H9 (cell line): ENCODE results near the gene FAM227A. TPM values are rescaled to one million over a fixed set of nuclear protein-coding genes. Genes with fewer than 3 reads are reported as not detected.
A peak's percentile ranks its signal among the peaks of the same experiment; 100 is the strongest.

Experiments
- DNase-seq: peaks from one replicate; pipeline ENCODE4 v3.0.0-alpha.2; 2017
- H2AFZ ChIP-seq: one replicate; pipeline ENCODE4 v1.6.1; 2013; ENCODE audit warnings: mild to moderate bottlenecking, low read length, control low read depth, moderate library complexity
- H2AK5ac ChIP-seq: 2 replicates; pipeline ENCODE4 v1.6.1; 2013; ENCODE audit warnings: low read length, control low read depth, mixed read lengths; ENCODE audit not compliant: insufficient read length
- H2BK120ac ChIP-seq: one replicate; pipeline ENCODE4 v1.6.1; 2013; ENCODE audit warnings: low read depth, mild to moderate bottlenecking, low read length, control low read depth, inconsistent platforms; ENCODE audit not compliant: poor library complexity, severe bottlenecking
- H2BK12ac ChIP-seq: 2 replicates; pipeline ENCODE4 v1.6.1; 2013; ENCODE audit warnings: low read length, control low read depth, mixed read lengths, low read depth; ENCODE audit not compliant: insufficient read length
- H2BK15ac ChIP-seq: 2 replicates; pipeline ENCODE4 v1.6.1; 2013; ENCODE audit warnings: low read depth, low read length, control low read depth
- H2BK20ac ChIP-seq: one replicate; pipeline ENCODE4 v1.6.1; 2013; ENCODE audit warnings: low read depth, mild to moderate bottlenecking, low read length, control low read depth, inconsistent platforms; ENCODE audit not compliant: poor library complexity, severe bottlenecking
- H2BK5ac ChIP-seq: 2 replicates; pipeline ENCODE4 v1.6.1; 2013; ENCODE audit warnings: low read length, control low read depth, mixed read lengths; ENCODE audit not compliant: insufficient read length
- H3K14ac ChIP-seq: 2 replicates; pipeline ENCODE4 v1.6.1; 2013; ENCODE audit warnings: low read length, control low read depth; ENCODE audit not compliant: insufficient read depth
- H3K18ac ChIP-seq: 2 replicates; pipeline ENCODE4 v1.6.1; 2013; ENCODE audit warnings: low read depth, mild to moderate bottlenecking, mixed read lengths, low read length, control low read depth; ENCODE audit not compliant: insufficient read length
- H3K23ac ChIP-seq: 2 replicates; pipeline ENCODE4 v1.6.1; 2013; ENCODE audit warnings: low read length, control low read depth, mixed read lengths, low read depth; ENCODE audit not compliant: insufficient read length
- H3K23me2 ChIP-seq: 2 replicates; pipeline ENCODE4 v1.6.1; 2013; ENCODE audit warnings: low read depth, mild to moderate bottlenecking, mixed read lengths, low read length, control low read depth; ENCODE audit not compliant: insufficient read length, poor library complexity, severe bottlenecking
- H3K27ac ChIP-seq: 2 replicates; pipeline ENCODE4 v1.5.1; 2013; ENCODE audit warnings: low read length, control low read depth, mixed read lengths, low read depth; ENCODE audit not compliant: insufficient read length
- H3K27me3 ChIP-seq: 2 replicates; pipeline ENCODE4 v1.6.1; 2013; ENCODE audit warnings: low read length, control low read depth, inconsistent platforms; ENCODE audit not compliant: insufficient read depth
- H3K4ac ChIP-seq: 2 replicates; pipeline ENCODE4 v1.6.1; 2013; ENCODE audit warnings: low read depth, mild to moderate bottlenecking, control low read depth, inconsistent platforms, low read length, moderate library complexity
- H3K4me1 ChIP-seq: 2 replicates; pipeline ENCODE4 v1.6.1; 2013; ENCODE audit warnings: low read length, control low read depth, inconsistent platforms; ENCODE audit not compliant: insufficient read depth
- H3K4me2 ChIP-seq: 2 replicates; pipeline ENCODE4 v1.6.1; 2013; ENCODE audit warnings: low read length, control low read depth, mixed read lengths; ENCODE audit not compliant: insufficient read length, insufficient read depth
- H3K56ac ChIP-seq: 2 replicates; pipeline ENCODE4 v1.6.1; 2013; ENCODE audit warnings: low read depth, mild to moderate bottlenecking, mixed read lengths, low read length, control low read depth; ENCODE audit not compliant: insufficient read length
- H3K79me1 ChIP-seq: 2 replicates; pipeline ENCODE4 v1.6.1; 2013; ENCODE audit warnings: low read depth, mild to moderate bottlenecking, moderate library complexity, low read length, control low read depth, inconsistent platforms; ENCODE audit not compliant: insufficient read depth, poor library complexity, severe bottlenecking
- H3K79me2 ChIP-seq: 2 replicates; pipeline ENCODE4 v1.6.1; 2013; ENCODE audit warnings: low read length, control low read depth, inconsistent platforms; ENCODE audit not compliant: insufficient read depth
- H3K9ac ChIP-seq: 2 replicates; pipeline ENCODE4 v1.6.1; 2013; ENCODE audit warnings: low read length, control low read depth, mixed read lengths; ENCODE audit not compliant: insufficient read length; ENCODE audit errors: extremely low read depth
- H3K9me3 ChIP-seq: one replicate; pipeline ENCODE4 v1.6.1; 2013; ENCODE audit warnings: low read depth, low read length, inconsistent platforms; ENCODE audit not compliant: control insufficient read depth
- H3T11ph ChIP-seq: one replicate; pipeline ENCODE4 v1.6.1; 2013; ENCODE audit warnings: mild to moderate bottlenecking, low read length, control low read depth, inconsistent platforms
- H4K20me1 ChIP-seq: one replicate; pipeline ENCODE4 v1.6.1; 2013; ENCODE audit not compliant: control insufficient read depth, insufficient read length, insufficient read depth
- H4K5ac ChIP-seq: 2 replicates; pipeline ENCODE4 v1.6.1; 2013; ENCODE audit warnings: low read depth, mild to moderate bottlenecking, mixed read lengths, low read length, control low read depth; ENCODE audit not compliant: insufficient read length
- H4K8ac ChIP-seq: replicated peaks from 2 replicates; pipeline ENCODE4 v1.6.1; 2013; ENCODE audit warnings: low read length, control low read depth, mixed read lengths, low read depth; ENCODE audit not compliant: insufficient read length
- H4K91ac ChIP-seq: 2 replicates; pipeline ENCODE4 v1.6.1; 2013; ENCODE audit warnings: low read depth, mild to moderate bottlenecking, moderate library complexity, mixed read lengths, low read length, control low read depth; ENCODE audit not compliant: insufficient read length
- H3K27ac Mint-ChIP-seq, 3 experiments: 2 replicates in 2 of 3; 3 replicates in 1 of 3; pipeline ENCODE4 v1.8.0; 2020 to 2021; ENCODE audit warnings: mixed read lengths in 3 of 3, mild to moderate bottlenecking in 1 of 3, moderate library complexity in 1 of 3
- H3K27me3 Mint-ChIP-seq: 2 replicates; pipeline ENCODE4 v1.8.0; 2021; ENCODE audit warnings: low read depth, mild to moderate bottlenecking, moderate library complexity, mixed read lengths
- H3K36me3 Mint-ChIP-seq, 3 experiments: 2 replicates in 2 of 3; 3 replicates in 1 of 3; pipeline ENCODE4 v1.8.0; 2020 to 2021; ENCODE audit warnings: low read depth in 3 of 3, mixed read lengths in 3 of 3; ENCODE audit not compliant: insufficient read depth in 1 of 3
- H3K4me1 Mint-ChIP-seq, 2 experiments: 2 replicates each; pipeline ENCODE4 v1.8.0; 2020; ENCODE audit warnings: mixed read lengths in 2 of 2
- H3K4me3 Mint-ChIP-seq, 2 experiments: 2 replicates in 1 of 2; 3 replicates in 1 of 2; pipeline ENCODE4 v1.8.0; 2020 to 2021; ENCODE audit warnings: mild to moderate bottlenecking in 2 of 2, mixed read lengths in 2 of 2, moderate library complexity in 1 of 2
- H3K9me3 Mint-ChIP-seq, 2 experiments: 2 replicates in 1 of 2; 3 replicates in 1 of 2; pipeline ENCODE4 v1.8.0; 2020; ENCODE audit warnings: mild to moderate bottlenecking in 2 of 2, mixed read lengths in 2 of 2, moderate library complexity in 1 of 2
- WGBS: extraction: QIAGEN DNeasy Blood & Tissue Kit; methylation state at CpG from one replicate; pipeline ENCODE4 v1.1.7; 2013; ENCODE audit warnings: missing lambda C conversion rate, low lambda C conversion rate, mixed read lengths; ENCODE audit not compliant: insufficient read length; ENCODE audit errors: extremely low coverage; 5-methylcytosine and 5-hydroxymethylcytosine counted together
- total RNA-seq: library from RNA; stranded (reverse); gene quantifications from 2 replicates; pipeline ENCODE4 v1.2.1, GENCODE V29; 2021
- TF ChIP-seq, protein P1 (sequence below): fragments of 200-600 bp; sonication (generic); conservative IDR thresholded peaks from 3 replicates; pipeline ENCODE4 v1.8.0; 2021; ENCODE audit warnings: antibody characterized with exemption, mild to moderate bottlenecking

FAM227A gene
- total RNA-seq, 1 experiment from 2014 or later, result 3.6 TPM

DNA sequence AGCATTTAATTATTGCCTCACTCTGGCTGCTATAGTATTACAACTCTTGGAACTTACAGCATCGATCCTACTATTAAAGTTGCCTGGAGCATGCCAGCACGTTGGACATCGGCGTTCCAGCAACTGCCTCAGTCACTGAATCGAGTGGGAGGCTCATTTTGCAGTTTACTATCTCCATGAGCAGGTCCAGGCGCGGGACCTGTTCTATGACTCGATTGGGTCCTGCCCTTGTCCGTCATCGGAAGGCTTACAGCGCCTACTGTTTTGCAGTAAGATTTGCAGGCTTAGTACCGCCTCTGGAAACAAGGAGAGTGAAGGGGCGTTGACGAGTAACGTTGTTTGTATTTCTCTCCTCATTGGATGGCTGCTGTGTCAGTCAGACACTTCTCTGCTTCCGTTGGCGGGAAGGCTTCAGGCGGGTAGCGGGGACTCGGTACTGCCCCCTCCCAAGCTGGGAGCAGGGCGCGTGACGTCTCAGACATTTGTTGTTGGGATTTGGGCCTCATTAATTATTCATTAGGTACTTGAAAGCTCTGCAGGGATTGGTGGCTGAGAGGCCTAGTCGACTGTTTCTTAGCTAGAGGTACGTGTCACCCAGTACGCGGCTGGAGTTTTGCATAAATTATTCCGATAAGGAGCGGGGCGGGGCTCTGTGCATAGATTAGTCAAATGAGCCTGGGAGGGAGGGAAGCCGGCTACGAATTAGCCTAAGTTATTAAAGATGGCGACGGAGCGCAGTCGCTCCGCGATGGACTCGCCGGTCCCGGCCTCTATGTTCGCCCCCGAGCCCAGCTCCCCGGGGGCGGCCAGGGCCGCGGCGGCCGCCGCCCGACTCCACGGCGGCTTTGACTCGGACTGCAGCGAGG, 49.3 kb upstream of the FAM227A start, which contains the start of gene GTPBP1:
GTPBP1 (plus strand) TSS at position 710 of the 866 bp plus-strand sequence; CDS start at position 722, 12 bp downstream.
- peak within 1 kb of the TSS; percentile 99 for H3K27ac Mint-ChIP-seq
- H3K27me3 Mint-ChIP-seq, result no peaks in the 10 kb centered on the region; the same call in 1 of the 2 replicates
- Histone ChIP-seq H3K27me3 (no peaks in the 10 kb centered on the region), H3K23ac (no peak within 1 kb of the TSS), H3K56ac (no peak within 1 kb of the TSS), H2BK12ac (peak within 1 kb of the TSS; percentile 77), H2AK5ac (peak within 1 kb of the TSS; percentile 11), H4K20me1 (no peaks in the 10 kb centered on the region), H3K27ac (peak within 1 kb of the TSS; percentile 59), H3K79me2 (peaks cover 31% of the 10 kb centered on the region; the same call in 1 of the 2 replicates), H2AFZ (no peak within 1 kb of the TSS), H3K18ac (peak within 1 kb of the TSS; percentile 91), H3K23me2 (peaks cover 15% of the 10 kb centered on the region), H3K9me3 (no peaks in the 10 kb centered on the region), H3K9ac (peak within 1 kb of the TSS; percentile 81), H2BK20ac (no peak within 1 kb of the TSS), H3K4me1 (peaks cover 10% of the 10 kb centered on the region), H3K14ac (peak within 1 kb of the TSS; percentile 96), H2BK5ac (peak within 1 kb of the TSS; percentile 7), H4K8ac (peak within 1 kb of the TSS; percentile 73), H3K79me1 (peaks cover 7% of the 10 kb centered on the region), H3T11ph (peak within 1 kb of the TSS; percentile 46), H4K5ac (peak within 1 kb of the TSS; percentile 3), H3K4me2 (peak within 1 kb of the TSS; percentile 94), H2BK120ac (peak within 1 kb of the TSS; percentile 24), H4K91ac (no peak within 1 kb of the TSS), H2BK15ac (no peak within 1 kb of the TSS), H3K4ac (no peak within 1 kb of the TSS; the same call in 1 of the 2 replicates)
- DNase-seq, result peak; percentile 100
- H3K4me1 Mint-ChIP-seq, result peaks cover 44 to 48% of the 10 kb centered on the region in 2 experiments
- peak within 1 kb of the TSS; percentile 93 to 95 for H3K4me3 Mint-ChIP-seq
- no CpG with 5 or more reads among the region's 55 CpGs for WGBS
- TF ChIP-seq, protein P1, sequence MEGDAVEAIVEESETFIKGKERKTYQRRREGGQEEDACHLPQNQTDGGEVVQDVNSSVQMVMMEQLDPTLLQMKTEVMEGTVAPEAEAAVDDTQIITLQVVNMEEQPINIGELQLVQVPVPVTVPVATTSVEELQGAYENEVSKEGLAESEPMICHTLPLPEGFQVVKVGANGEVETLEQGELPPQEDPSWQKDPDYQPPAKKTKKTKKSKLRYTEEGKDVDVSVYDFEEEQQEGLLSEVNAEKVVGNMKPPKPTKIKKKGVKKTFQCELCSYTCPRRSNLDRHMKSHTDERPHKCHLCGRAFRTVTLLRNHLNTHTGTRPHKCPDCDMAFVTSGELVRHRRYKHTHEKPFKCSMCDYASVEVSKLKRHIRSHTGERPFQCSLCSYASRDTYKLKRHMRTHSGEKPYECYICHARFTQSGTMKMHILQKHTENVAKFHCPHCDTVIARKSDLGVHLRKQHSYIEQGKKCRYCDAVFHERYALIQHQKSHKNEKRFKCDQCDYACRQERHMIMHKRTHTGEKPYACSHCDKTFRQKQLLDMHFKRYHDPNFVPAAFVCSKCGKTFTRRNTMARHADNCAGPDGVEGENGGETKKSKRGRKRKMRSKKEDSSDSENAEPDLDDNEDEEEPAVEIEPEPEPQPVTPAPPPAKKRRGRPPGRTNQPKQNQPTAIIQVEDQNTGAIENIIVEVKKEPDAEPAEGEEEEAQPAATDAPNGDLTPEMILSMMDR, result no peak
- no peaks in the 10 kb centered on the region for H3K9me3 Mint-ChIP-seq
- peaks cover 2 to 15% (median 12%) of the 10 kb centered on the region in 3 experiments; a peak in 5 of 7 replicates for H3K36me3 Mint-ChIP-seq
